Heart left ventricle (tissue), 13 donors: ENCODE data around the gene USP48.

Experiments used
- POLR2A ChIP-seq, 2 donors: fragments of 450-650 bp; IDR thresholded peaks; one replicate each; pipeline ENCODE4 v1.6.1; 2017; ENCODE audit warnings: antibody characterized with exemption in 2 of 2, mild to moderate bottlenecking in 2 of 2, moderate library complexity in 2 of 2
- TF ChIP-seq, protein P1 (sequence below), 12 donors: fragments of 200-600 bp; sonication (generic) in 4 of 12; IDR thresholded peaks; one replicate each; pipeline versions ENCODE4 v1.5.0 to v1.8.0; 2018 to 2022; ENCODE audit warnings: antibody characterized with exemption in 12 of 12, mild to moderate bottlenecking in 5 of 12
- donor health status: ischemic (EF 13 %, LVEDD 7.1; RV severe dilation, severe dysfunction).
- donor health status: DM: no; HTN: yes; CAD: no.
- donor health status: DM: no; HTN: no; CAD: no.
- donor health status: ischemic (EF 25% LVEDD 6.9; RV normal size, moderate dysfunction).
- donor health status: ischemic (EF 25% LVEDD 5.7; RV mildly dilated, moderate dysfunction).
- donor health status: ischemic (EF 35%, LVEDD 5.7; RV mildly dilated, moderate dysfunction).
- donor health status: nonischemic (EF 11% LVEDD 7.7; RV severe dilation, severe dysfunction).
- donor health status: DM: yes; HTN: yes; CAD: no.
- donor health status: PGD.
- donor health status: ischemic (EF 29% LVEDD 5.4; RV normal size, mild dysfunction).
- donor health status: nonischemic (EF 23%, LVEDD 6.1; RV moderate dilation, normal function).

DNA sequence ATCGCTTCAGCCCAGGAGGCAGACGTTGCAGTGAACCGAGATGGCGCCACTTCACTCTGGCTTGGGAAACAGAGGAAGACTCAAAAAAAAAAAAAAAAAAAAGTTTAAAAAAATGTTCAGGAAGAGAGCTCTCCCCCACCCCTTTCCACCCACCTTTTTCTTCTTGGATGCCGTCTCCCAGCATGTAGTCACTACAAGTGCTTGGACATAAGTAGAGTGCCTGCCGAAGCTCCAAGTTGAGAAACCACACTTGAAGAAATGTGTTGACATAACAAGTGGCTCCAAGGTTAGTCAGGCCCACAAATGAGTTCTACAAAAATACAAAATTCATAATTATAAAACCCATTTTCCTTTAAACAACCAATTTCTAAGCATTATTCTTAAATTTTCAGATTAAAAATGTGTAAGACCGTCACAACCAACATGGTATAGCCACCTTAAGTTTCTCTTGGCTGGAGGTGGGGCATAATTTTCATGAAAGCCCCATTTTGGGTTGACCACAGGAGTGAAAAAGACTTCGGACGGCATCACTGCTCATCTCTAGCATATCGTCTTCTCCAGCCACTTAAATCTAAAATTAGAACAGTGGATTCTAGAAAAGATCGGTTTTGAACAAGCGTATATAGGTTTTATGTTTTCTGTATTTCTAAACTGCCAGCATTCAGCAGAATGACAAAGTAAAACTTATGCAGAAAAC lies 26.4 kb downstream of the USP48 start:
- TF ChIP-seq, protein P1, sequence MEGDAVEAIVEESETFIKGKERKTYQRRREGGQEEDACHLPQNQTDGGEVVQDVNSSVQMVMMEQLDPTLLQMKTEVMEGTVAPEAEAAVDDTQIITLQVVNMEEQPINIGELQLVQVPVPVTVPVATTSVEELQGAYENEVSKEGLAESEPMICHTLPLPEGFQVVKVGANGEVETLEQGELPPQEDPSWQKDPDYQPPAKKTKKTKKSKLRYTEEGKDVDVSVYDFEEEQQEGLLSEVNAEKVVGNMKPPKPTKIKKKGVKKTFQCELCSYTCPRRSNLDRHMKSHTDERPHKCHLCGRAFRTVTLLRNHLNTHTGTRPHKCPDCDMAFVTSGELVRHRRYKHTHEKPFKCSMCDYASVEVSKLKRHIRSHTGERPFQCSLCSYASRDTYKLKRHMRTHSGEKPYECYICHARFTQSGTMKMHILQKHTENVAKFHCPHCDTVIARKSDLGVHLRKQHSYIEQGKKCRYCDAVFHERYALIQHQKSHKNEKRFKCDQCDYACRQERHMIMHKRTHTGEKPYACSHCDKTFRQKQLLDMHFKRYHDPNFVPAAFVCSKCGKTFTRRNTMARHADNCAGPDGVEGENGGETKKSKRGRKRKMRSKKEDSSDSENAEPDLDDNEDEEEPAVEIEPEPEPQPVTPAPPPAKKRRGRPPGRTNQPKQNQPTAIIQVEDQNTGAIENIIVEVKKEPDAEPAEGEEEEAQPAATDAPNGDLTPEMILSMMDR (IDR thresholded peaks at IDR 0.05) = no peak
- TF ChIP-seq POLR2A (IDR thresholded peaks at IDR 0.05) = no peak
